ENCODE data around the gene SLC6A19. TPM values are rescaled to one million over a fixed set of nuclear protein-coding genes. Genes with fewer than 3 reads are reported as not detected.

Gene SLC6A19
- total and polyA plus RNA-seq, 9 of the 15 experiments (the other 6 are each of a cell fraction or from before 2014, with no cell fraction given) = 0.03 to 1.6 (median 0.59) TPM

- TF ChIP-seq STAT6 (CRISPR knock-in tag; IDR thresholded peaks at IDR 0.05) (no peak), BRF2 (IDR thresholded peaks at IDR 0.05; ENCODE audit: borderline replicate concordance, insufficient read depth, insufficient read length) (no peak), ZBTB17 (CRISPR knock-in tag; IDR thresholded peaks at IDR 0.05) (no peak), SMAD4 (CRISPR knock-in tag; conservative IDR thresholded peaks at IDR 0.05) (0 out of 2 replicates have a peak, but pooled peaks have one; percentile 9), TFE3 (CRISPR knock-in tag; IDR thresholded peaks at IDR 0.05) (peak; percentile 64), RBM17 (IDR thresholded peaks at IDR 0.05; ENCODE audit: borderline replicate concordance, low read depth, low read length) (no peak), GABPB1 (CRISPR knock-in tag; IDR thresholded peaks at IDR 0.05) (no peak), SMARCE1 (IDR thresholded peaks at IDR 0.05) (no peak), ZNF740 (CRISPR knock-in tag; IDR thresholded peaks at IDR 0.05) (0 out of 2 replicates have a peak, but pooled peaks have one; percentile 38), ZNF740 (tag; IDR thresholded peaks at IDR 0.05) (no peak), ZNF165 (CRISPR knock-in tag; IDR thresholded peaks at IDR 0.05; ENCODE audit: borderline replicate concordance) (0 out of 2 replicates have a peak, but pooled peaks have one; percentile 38), ATF2 (CRISPR knock-in tag; IDR thresholded peaks at IDR 0.05) (no peak), BHLHE40 (IDR thresholded peaks at IDR 0.05; ENCODE audit: low read length) (no peak), ZC3H11A (IDR thresholded peaks at IDR 0.05; ENCODE audit: low read depth, low read length) (no peak), ZBTB5 (IDR thresholded peaks at IDR 0.05) (0 out of 2 replicates have a peak, but pooled peaks have one; percentile 25)
These were observed 14.8 kb upstream of the SLC6A19 start (continued) for GRCh38 chr5:1186351-1187233.

Measured in K562 (cell line).